GM18858 (cell line): Measurements from ENCODE around the gene LEP.

Source experiments
- ATAC-seq: cut with Tn5 transposase; IDR thresholded peaks from one replicate; pipeline ENCODE4 v1.9.1; 2021; ENCODE audit not compliant: unreplicated experiment

LEP gene

DNA sequence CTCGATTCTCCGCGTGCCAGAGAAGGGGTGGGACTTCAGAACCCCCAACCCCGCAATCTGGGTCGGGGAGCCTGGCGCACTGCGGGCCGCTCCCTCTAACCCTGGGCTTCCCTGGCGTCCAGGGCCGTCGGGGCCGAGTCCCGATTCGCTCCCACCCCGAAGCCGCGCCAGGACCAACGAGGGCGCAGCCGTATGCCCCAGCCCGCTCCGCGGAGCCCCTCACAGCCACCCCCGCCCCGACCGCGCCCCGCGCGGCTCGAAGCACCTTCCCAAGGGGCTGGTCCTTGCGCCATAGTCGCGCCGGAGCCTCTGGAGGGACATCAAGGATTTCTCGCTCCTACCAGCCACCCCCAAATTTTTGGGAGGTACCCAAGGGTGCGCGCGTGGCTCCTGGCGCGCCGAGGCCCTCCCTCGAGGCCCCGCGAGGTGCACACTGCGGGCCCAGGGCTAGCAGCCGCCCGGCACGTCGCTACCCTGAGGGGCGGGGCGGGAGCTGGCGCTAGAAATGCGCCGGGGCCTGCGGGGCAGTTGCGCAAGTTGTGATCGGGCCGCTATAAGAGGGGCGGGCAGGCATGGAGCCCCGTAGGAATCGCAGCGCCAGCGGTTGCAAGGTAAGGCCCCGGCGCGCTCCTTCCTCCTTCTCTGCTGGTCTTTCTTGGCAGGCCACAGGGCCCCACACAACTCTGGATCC, at the start of gene LEP:
LEP (plus strand) TSS at position 583 of the 691 bp plus-strand sequence. CDS start 10,741 bp downstream, outside the sequence.
- no peak for ATAC-seq

DNA sequence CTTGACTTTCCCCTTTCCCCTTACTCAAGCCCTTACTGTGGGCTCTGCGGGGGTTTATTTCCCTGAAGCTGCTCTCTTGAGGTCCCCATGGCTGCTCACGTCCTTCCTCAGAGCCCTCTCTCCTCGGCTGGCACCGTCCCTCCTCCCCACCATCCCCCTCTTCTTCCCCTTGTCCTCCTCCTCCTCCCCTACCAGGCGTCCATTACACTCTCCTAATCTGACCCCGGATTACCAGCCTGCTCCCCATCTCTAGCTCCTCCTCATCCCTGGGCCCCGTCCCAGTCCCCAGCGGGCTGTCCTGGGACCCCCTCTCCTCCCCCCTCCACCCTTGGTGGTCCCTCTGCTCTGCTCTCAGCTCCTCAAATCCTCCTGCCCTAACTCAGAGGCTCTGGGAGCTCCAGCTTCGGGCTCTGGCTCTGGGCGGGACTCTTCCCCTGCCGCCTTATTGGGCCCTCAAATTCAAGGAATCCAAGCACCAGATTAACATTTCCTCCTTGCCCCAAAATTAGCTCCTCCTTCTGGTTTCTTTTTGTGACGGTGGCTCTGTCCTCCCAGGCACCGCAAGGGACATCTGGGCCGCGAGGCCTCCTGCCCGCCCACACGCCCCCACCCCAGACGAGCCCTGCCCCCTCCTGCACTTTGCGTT, 48.5 kb upstream of the LEP start:
- ATAC-seq = no peak

DNA sequence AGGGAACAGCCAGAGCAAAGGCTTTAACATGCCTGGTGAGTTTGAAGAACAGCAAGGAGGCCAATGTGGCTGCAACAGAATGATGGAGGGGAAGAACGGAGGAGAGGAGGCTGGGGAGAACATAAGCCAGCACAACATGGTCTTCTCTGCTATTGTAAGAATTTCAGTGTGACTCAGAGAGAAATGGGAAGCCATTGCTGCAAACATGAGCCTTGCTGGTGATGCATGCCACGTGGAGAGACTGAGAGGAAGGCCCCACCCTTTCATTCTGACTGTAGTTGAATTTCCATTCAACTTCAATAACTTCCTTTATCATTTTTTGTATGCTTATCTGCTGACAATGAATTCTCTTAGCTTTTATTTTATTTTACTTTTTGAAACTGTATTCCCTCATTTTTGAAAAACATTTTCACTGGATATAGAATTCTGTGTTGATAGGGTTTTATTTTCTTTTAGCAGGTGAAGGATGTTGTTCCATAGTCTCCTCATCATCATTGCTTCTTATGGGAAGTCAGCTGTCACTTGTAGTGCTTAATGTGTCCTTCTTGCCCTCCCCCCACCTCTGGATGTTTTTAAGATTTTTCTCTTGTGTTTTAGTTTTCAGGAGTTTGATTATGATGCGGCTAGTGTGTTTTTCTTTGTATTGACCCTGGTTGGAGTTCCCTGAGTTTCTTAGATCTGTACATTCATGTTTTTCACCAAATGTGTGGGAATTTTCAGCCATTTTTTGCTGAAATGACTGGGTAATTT, 46.4 kb upstream of the LEP start:
- no peak for ATAC-seq

DNA sequence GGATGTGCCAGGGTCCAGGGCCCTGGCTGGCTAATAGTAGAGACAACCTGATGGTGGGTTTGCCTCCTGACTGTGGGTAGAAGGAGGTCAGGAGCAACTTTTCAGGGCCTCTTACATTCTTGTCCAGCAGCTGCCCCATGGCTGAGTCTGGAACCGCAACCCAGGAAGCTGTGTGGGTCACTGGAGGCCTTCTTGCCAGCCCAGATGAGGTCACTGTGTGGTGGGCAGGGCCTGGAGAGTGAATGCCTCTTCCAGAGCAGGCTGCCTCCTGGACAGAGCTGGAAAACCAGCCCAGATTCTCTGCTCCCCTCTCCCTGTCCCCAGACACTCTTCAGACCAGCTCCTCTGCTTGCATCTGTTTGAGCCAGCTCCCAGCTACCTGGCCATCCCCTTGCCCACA, 43.5 kb upstream of the LEP start:
- no peak for ATAC-seq

DNA sequence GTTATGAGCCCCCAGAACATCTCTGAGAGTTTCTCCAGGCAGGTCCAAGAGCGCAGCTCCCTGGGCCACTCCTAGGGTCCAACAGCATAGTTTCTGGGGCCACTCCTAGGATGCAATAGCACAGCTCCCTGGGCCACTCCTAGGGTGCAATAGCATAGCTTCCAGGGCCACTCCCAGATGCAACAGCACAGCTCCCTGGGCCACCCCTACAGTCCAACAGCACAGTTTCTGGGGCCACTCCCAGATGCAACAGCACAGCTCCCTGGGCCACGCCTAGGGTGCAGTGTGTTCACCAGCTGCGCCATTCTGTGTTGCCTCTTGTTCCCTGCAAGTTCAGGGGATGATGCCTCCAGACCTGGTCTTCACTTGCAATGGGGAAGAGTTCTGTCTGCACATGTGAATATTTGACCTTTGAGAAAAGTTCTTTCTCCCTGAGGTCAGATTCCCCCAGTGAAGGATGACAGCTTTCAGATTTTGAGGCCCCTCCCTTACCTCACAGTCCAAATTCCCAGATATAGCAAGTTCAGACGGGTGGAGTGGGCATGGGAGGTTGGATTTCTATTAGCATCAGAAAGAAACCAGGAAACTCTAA, 43.0 kb upstream of the LEP start:
- ATAC-seq = no peak

DNA sequence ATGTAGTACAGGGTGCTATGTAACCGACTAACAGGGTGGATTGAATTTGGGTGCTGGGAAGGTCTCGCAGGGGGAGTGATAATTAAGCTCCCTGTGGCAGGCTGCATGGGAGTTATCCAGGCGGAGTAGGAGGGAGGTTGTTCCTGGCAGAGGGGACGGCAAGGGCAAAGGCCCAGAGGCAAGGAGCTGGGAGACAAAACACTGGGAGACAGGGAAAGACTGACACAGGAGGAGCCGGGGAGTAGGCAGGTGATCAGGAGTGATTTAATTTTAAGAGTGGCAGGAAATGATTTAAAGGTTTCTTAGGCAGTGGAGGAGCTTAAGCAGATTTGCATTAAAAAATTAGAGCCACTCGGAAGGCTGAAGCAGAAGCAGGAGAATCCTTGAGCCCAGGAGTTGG, 40.7 kb upstream of the LEP start:
- ATAC-seq = no peak

DNA sequence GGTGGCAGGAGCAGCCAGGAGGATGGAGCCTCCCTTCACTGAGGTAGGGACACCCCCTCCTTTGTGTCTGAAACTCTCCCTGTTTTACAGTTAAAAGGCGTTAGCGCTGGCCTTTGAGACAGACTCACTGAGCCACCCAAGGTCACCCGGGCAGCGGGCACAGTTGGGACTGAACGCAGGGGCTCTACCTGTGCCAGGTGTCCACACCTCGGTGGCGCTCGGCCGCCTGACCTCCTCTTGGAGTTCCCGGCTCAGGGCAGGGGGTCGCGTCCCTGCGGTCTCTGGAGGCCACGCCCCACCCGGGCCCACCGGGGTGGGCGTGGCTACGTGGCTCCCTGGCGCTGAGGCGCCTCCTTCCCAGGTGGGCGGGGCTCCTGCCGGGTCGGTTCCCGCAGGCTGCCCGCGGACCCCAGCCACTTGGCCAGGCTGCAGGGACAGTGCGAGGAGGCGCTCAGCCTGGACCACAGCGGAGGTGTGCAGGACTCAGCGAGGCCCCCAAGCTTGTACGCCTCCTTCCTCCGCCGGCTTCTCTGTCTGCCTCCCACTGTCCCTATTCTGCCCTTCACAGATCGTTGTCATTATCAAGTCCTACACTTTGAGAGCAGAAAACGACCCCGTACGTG, 39.9 kb upstream of the LEP start:
- ATAC-seq = no peak

DNA sequence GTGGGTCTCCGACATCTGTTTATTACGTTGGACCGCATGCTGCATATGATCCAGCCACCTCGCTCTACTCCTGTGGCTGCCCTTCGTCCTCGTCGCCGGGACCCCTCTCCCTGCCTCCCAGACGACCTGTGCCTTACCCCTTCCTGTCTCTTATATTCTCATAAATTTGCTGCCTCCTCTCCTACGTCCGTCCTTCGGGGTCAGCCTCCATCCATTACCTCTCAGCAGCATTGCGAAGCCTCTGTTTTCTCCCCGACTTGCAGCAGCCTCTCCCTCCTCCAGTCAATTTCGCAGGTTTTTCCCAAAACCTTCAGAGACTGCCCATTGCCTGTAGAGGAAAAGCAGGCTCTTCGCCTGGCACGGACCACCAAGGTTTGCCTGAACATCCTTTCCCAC, 39.4 kb upstream of the LEP start:
- ATAC-seq = no peak

DNA sequence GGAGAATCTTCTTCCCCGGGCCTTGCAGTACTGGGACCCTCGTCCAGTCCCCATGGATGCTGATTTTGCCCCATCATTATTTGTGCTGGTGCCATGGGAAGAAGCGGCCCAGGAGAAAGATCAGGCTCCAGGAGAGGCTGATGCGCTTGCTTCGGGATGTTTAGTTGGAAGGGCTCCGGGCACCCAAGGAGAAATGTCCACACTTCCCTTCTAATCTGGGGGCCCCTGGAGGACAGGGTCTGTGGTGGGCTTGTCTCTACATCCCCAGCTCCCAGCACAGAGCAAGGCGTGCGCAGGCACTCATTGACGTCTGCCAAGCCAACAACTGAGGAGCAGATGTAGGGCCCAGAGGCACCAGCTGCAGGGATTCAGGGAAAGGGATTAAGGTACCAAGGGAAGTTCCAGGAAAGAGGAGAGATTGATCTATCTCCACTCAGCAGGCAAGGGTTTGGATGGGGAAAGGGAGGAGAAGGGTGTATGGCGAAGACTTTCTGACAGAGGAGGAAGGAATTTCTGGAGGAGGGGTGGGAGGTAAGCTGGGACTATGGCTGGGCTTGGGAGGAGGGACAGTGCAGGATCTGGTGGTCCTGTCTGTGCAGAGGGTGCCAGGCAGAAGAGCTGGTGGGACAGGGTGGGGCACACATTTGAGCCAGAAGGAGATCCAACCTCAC, 38.7 kb upstream of the LEP start:
- no peak for ATAC-seq

DNA sequence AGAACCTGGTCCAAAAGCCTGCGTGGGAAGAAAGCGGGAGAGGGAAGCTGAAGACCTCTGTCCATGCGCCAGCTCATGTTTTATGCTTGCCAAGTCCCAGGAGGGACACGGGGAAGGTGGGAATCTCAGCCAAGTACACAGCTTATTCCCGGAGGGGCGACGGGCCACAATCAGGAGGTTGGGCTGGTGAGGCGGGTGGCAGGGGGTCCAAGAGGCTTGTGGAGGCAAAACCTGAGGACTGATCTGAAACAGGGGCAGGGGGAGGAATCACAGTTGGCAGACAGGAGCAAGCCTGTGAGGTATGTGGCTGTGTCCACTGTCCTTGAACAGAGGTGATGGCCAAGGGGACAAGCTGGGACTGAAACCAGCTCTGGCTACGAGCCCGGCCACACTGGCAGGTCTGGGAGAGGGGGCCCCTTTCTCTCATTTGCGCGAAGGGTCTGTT, 38.0 kb upstream of the LEP start:
- ATAC-seq = no peak

DNA sequence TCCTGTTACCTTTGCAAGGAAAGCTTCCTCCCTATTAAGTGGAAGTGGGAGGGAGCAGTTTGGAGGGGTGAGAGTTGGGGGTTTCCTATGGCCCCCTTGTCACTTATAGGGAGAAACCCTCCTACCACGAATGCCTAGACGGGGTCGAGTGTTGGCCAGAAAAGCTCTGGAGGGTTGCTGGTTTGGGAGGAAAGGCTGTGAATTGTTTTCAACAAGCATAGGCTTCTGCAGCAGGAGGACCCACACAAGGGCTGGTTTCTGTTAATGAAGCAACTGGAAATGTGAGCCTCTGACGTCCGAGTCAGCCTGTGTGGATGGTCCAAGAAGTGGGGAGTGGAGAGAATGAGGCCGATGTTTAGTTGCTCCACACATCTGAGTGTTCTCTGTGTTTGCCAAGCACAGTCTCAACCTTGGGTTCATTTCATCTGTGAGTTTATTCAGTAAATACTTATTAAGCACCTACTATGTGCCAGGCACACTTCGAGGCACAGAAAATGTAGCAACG, 37.3 kb upstream of the LEP start:
- ATAC-seq = no peak

DNA sequence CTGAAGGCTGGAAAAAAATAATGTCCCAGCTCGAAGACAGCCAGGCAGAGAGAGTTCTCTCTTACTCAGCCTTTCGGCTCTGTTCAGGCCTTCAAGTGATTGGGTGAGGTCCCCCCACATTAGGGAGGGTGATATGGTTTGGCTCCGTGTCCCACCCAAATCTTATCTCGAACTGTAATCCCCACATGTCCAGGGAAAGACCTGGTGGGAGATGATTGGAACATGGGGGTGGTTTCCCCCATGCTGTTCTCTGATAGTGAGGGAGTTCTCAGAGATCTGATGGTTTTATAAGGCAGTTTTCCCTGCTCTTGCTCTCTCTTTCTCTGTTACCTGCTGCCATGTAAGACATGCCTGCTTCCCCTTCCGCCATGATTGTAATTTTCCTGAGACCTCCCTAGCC, 36.6 kb upstream of the LEP start:
- ATAC-seq = no peak

DNA sequence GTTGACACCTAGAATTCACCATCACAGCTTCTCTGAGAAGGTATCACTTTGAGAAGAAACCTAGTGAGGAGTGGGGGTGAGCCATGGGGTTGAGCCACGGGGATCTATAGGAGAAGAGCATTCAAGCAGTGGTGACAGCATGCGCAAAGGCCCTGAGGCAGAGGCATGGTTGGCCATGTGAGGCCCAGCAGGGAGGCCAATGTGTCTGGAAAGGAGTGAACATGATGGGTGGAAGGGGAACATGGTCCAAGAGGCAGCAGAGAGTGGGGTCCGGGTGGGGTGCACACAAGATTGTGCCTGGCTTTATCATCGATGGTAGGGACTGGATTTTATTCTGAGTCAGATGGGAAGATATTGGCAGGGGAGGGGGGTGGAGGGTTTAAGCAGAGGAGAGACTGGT, 36.0 kb upstream of the LEP start:
- no peak for ATAC-seq

DNA sequence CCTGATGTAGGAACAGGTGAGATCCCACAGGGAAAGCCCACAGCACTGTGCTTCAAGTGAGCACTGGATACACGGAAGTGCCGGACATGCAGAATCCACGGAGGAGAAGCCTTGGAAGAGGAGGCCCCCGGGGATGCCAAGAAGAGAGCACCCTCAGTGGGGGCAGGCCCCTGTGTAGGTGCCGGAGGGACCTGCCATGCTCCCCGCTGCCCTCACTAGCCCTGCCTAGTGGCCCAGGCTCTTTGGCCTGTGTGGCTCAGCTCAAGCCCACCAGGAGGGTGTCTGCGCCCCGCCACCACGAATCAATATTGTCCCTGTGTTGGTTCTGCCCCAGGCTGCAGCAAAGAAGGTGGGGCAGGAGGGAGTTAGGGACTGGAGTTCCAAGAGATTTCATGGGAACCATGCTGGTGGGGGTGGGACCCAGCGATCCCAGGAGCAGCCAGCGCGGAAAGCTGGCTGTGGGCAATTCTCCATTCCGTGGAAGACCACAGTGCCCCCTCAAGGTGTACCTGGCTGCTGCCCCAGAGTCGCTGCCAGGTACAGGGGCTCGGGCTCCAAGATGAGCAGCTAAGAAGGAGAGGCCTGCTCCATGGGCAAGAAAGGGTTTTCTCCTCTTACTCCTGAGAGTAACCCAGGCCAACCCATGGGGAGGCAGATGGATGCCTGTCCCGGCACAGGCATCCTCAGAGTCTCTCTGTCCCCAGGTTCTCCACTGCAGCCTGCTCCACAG, 34.9 kb upstream of the LEP start:
- no peak for ATAC-seq

DNA sequence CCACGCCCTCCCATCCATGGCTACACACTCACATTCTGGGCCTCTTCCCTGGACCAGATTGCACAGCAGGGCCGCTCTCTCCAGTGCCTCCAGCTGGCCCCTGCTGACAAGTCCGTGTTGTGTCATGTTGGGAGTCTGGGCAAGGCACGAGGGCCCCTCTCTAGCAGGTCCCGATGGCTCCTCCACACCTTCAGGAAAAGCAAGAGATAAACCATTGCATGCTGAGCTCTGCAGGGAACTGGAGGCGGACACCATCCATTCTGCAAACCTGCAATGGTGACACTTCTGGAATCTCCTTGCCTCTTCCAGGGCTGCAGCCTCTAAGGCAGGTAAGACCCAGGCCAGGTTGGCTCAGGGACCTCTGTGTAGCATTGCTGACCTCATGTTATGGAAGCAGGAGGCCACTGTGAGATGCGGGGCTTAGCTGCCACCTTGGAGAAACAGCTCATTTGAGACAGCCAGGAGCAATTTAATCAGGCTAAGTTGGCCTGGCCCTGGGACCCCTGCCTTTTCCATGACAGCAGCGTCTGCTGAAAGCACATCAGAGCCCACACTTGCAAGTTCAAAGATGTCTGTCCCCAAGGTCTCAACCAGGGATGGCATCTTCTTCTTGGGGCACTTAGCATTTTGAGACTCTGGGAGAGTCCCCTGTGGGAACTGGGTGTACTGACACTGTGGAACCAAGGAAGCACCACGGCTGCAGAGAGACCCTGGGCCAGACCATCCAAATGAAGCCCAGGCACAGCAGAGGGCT, 34.2 kb upstream of the LEP start:
- ATAC-seq = no peak

DNA sequence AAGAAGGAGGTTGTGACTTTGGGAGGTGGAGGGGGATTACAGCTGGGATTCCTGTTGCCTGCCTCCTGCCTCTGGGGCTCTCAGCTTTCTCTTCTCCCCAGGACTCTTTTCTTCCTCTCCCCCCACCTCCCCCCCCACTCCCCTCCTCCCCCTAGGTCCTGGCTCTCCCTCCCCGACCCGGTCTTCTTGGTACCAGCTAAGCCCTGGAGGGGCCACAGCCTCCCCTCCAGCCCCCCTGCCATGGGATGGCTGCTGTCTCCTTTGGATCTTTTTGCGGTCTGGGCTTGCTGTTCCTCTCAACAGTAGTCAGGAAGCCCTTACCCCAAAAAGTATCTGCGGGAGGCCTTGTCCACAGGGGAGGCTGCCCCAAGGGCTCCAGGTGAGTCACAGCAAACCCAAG, 33.5 kb upstream of the LEP start:
- ATAC-seq = no peak

DNA sequence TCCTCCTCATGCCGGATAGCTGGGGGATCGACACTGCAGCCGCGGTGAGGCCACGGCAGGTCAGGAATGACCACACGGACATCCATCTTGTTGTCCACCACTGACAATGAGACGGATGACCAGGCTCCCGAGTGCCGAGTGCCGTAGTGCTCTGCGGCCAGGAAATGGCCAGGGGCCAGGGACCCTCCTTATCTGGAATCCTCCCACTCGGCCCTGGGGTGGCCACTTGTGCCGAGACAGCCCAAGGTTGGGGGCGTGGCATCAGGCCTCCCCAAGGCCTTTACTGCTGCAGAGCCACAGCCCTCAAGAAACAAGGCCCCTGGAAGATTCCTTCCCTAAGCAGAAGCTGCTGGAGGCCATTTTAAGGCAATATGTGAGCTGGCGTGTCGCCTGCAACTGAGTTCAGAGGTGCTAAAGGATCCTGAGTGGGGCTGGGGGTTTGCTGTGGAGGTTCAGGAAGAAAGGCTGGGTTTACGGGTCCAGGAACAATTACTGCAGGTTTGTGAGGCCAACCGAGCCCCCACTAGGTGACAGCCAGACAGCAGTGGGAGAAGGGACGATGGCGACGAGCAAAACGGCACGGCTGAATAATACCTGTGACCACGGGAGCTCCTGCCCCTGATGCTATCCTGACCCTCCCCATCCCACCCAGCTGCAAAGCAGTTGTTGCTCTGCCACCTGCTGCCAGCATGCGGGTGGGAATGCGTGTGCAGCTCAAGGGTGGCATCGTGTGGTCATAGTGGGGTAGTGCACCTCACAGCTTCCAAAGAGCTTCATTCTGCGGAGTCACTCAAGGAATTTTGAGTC, 31.6 kb upstream of the LEP start:
- no peak for ATAC-seq

DNA sequence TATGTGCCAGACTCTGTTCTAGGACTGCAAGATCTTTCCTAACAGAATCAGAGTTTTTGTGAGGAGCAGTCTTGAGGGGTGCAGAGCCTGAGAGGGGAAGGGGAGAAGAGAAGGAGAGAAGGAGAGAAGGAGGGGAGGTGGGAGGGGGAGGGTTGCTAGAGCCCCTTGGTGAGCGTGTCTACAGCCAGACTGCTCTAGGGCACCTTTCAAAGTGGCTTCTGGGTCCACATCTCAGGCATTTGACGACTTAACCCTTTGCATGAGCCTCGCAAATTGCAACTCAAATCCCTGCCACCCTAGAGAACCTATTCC, 31.1 kb upstream of the LEP start:
- no peak for ATAC-seq
